ENCODE results near the gene SH3YL1.

SH3YL1 gene

GRCh38 chr2:281381-281780 is 17.5 kb upstream of the SH3YL1 start:
- DNase-seq: no peak

GRCh38 chr2:280650-281110 is 16.8 kb upstream of the SH3YL1 start:
- no peak for DNase-seq

GRCh38 chr2:279956-280649 is 16.3 kb upstream of the SH3YL1 start:
- DNase-seq: no peak

DNA sequence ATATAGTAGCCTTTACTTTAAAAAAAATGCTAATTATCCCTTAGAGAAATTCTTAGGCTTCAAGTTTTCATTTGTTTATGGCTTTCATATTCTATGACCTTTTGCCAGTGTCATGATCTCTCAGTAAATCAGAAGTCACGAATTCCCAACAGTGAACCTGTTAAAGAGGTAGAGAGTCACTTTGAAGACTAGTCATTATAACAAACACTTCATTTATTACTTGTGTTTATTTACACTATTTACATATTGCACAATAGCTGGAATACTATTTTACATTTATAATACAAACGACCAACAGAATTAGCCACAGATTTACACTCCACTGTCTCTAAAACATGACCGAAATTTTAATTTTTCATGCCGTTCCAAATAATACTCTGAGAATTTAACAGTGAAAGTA is 15.5 kb upstream of the SH3YL1 start:
- no peak for DNase-seq

DNA sequence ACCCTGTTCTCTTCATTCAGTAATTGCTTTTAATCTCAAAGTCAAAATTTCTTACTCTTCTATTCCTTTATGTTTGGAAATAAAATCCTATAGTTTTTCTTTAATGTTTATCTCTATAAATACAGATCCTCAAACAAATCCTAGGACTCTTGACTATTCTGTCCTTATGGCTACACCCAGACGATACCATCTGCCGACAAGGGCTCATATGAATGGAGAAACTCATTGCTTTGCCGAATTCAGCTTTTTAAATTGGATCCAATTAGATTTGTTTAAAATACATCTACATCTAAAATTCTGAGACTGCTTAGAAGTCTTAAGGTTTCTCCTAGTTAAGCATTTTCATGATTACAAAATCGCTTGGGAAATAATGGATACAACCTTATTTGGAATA is 15.1 kb upstream of the SH3YL1 start:
- DNase-seq: no peak

DNA sequence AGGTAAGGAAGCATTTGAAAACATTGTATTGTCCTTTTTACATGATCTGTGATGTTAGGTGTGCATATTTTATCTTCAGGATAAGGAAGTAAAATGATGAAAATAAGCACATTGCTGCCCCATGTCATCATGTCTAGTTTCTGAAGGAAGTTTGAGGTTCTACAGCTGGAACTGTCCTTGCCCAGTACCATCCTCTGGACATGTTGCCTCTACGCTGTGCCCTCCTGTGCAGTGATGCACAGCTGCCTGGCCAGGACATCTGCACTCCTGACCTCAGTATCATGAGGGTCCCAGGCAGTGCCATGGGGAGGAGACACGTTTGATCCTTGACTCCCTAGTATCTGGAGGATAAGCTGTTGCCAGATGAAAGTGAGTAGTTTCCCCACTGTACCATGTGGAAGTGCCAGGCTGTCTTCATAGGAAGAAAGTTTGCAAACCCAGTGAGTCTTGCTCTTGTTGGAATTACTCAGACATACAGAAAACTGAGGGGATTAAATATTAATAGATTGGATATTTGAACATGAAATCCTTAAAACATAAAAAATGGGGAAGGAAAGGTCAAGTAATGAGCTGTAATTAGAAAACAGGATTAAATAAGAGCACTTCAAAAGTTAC is 14.6 kb upstream of the SH3YL1 start:
- DNase-seq: no peak

DNA sequence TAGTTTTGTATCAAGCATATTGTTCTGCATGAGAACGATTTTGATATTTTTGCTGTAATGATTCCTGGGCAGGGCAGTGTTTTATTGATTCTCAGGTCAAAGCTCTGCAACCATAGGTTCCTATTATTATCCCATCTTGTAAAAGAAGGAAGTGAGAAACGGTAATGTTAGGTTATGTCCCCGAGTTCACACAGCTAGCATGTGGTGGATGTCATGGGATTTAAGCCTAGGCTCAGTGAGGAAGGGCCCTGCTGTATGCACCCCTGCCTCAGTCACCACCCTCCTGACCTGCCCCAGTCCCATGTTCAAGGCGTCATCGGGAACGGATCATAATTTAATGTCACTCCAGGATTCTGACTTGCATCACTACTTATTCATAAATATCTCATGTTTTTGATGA is 11.6 kb upstream of the SH3YL1 start:
- no peak for DNase-seq

GRCh38 chr2:274503-274902 is 10.7 kb upstream of the SH3YL1 start:
- no peak for DNase-seq

GRCh38 chr2:273333-273732 is 9.5 kb upstream of the SH3YL1 start:
- peak; percentile 83 for DNase-seq

- DNase-seq: no peak
These were observed 8.1 kb upstream of the SH3YL1 start for GRCh38 chr2:271917-272316.

- no peak for DNase-seq
These were observed 7.0 kb upstream of the SH3YL1 start for GRCh38 chr2:270861-271260.

GRCh38 chr2:269356-270030 is 5.7 kb upstream of the SH3YL1 start:
- DNase-seq: no peak

DNA sequence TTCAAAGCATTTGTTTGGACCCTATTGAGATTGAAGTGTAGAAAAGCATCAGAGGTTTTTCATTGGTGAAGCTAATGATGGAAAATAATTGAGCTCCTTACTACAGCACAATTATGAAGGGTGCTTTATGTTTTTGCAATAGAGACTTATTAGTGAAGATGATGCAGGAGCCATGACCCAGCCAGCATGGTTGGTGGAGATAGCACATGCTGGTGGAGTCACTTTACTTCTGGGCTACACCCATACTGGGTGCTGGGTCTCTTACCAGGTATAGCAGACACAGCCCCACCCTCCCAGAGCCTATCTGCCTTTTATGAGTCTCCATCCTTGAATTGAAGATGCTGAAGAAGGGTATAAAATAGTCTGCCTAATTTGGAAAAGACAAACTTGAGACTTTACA is 4.5 kb upstream of the SH3YL1 start:
- no peak for DNase-seq

- DNase-seq: peak; percentile 99
These were observed 949 bp upstream of the SH3YL1 start, which contains the start of gene ACP1 for GRCh38 chr2:264493-265468. Gene ACP1 (plus strand): TSS chr2:264947. CDS start chr2:264965, 18 bp downstream.

GRCh38 chr2:263022-263738 is 652 bp downstream of the SH3YL1 start:
- DNase-seq: no peak

DNA sequence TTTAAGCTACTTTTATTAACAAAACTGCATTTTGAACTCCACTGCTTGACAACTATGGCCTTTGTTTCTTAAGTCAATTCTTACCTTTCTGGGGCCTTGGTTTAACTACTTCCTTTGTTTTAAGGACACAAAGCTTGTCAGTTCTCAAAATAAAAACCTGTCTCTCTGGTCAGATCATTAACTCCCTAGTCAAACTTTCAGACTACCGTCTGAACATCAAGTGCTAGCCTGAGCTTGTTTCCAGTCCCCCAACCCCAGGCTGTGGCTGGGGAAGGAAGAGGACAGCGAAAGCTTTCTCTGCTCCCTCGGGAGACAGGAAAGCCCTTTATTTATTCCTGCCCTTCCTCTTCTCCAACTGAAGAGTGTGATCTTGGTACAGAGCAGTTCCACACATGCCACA is 1.7 kb downstream of the SH3YL1 start:
- no peak for DNase-seq

GRCh38 chr2:260507-261161 is 3.2 kb downstream of the SH3YL1 start:
- DNase-seq: no peak

DNA sequence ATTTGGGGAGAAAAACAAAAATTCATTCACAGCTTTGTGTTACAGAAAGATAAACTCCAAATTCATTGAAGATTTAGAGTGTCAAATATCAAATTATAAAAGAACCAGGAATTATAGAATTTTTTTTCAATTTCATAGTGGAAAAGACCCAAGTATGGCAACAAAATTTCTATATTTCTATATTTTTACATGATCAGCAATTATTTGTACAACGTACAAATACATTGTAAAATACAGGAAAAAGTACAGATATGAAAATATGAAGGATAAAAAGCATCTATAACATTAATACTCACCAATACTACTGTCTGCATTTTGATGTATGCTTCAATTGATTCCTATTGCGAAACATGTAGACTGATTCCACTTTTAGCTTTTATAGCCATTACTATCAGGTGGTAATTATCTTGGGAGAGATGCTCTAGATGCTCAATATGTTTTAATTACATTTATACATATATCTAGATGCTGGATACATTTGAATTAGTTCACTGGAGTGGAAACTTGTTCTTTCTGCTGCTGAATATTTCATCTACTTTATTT is 4.0 kb downstream of the SH3YL1 start:
- no peak for DNase-seq

- no peak for DNase-seq
These were observed 4.9 kb downstream of the SH3YL1 start for GRCh38 chr2:258933-259332.

- no peak for DNase-seq
These were observed 6.0 kb downstream of the SH3YL1 start for GRCh38 chr2:257842-258241.

DNA sequence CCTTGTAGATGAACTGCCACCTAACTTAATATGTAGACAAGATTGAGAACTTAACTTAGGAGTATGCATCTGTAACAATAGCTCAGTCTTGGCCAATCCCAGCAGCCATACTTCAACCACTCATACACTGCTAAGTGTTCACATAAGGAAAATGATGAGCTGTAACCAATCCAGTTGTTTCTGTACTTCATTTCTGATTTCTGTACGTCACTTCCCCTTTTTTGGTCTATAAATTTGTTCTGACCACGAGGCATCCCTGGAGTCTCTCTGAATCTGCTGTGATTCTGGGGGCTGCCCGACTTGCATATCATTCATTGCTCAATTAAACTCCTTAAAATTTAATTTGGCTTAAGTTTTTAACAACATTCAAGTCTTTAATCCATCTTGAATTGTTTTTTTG is 6.4 kb downstream of the SH3YL1 start:
- no peak for DNase-seq

Measured in NCI-H345 (cell line).